Stomach (tissue), 9 donors: ENCODE measurements around the gene TMEM42. TPM values are rescaled to one million over a fixed set of nuclear protein-coding genes. Genes with fewer than 3 reads are reported as not detected.
A peak's percentile ranks its signal among the peaks of the same experiment; 100 is the strongest.

Experiments used
- DNase-seq, 2 donors: peaks; one replicate each; pipeline versions ENCODE4 v3.0.0 to v3.0.0-alpha.2; 2013 to 2019
- H3K27ac ChIP-seq, 5 donors: fragments of 200-600 bp in 4 of 5; sonication (generic) in 4 of 5; one replicate each; pipeline ENCODE4 v1.5.1; 2013 to 2019; ENCODE audit warnings: mild to moderate bottlenecking in 1 of 5, moderate library complexity in 1 of 5
- H3K27me3 ChIP-seq, 3 donors: fragments of 200-600 bp; sonication (generic); one replicate each; pipeline ENCODE4 v1.5.1; 2017 to 2019; ENCODE audit warnings: mixed run types in 1 of 3
- H3K36me3 ChIP-seq, 4 donors: fragments of 200-600 bp; sonication (generic); 1 replicate in 3 of 4; 2 replicates in 1 of 4; pipeline ENCODE4 v1.5.1; 2016 to 2019
- H3K4me1 ChIP-seq, 4 donors: fragments of 200-600 bp; sonication (generic); one replicate each; pipeline ENCODE4 v1.5.1; 2016 to 2019
- H3K4me3 ChIP-seq, 4 donors: fragments of 200-600 bp; sonication (generic) in 3 of 4; one replicate each; pipeline ENCODE4 v1.5.1; 2016 to 2019; ENCODE audit warnings: mild to moderate bottlenecking in 1 of 4
- H3K9me3 ChIP-seq, 4 donors: fragments of 200-600 bp; sonication (generic); one replicate each; pipeline ENCODE4 v1.5.1; 2016 to 2019
- EP300 ChIP-seq: sonication (generic); formaldehyde crosslinking; IDR thresholded peaks from one replicate; pipeline ENCODE4 v1.6.1; 2017; ENCODE audit warnings: antibody characterized with exemption
- POLR2A ChIP-seq, 4 donors: fragments of 450-650 bp; IDR thresholded peaks; one replicate each; pipeline ENCODE4 v1.6.1; 2016; ENCODE audit warnings: antibody characterized with exemption in 4 of 4, control low read depth in 2 of 4, mild to moderate bottlenecking in 1 of 4, moderate library complexity in 1 of 4
- POLR2AphosphoS5 ChIP-seq, 3 donors: sonication (generic); formaldehyde crosslinking; IDR thresholded peaks; one replicate each; pipeline ENCODE4 v1.6.1; 2016; ENCODE audit warnings: antibody characterized with exemption in 3 of 3
- WGBS, 5 donors: extraction: QIAGEN DNeasy Blood & Tissue Kit in 3 of 5; methylation state at CpG; one replicate each; pipeline versions ENCODE4 v1.1.5 to v1.1.7; 2013 to 2018; 5-methylcytosine and 5-hydroxymethylcytosine counted together
- intact Hi-C: fragments of 100-400 bp; cut with DNase I; formaldehyde crosslinking; loops from one replicate; pipeline ENCODE4 v1.15.1; 2023; ENCODE audit warnings: low total_unique reads
- polyA plus RNA-seq, 3 donors: library from polyadenylated mRNA; stranded (reverse); fragments of 200-250 nt; gene quantifications; one replicate each; pipeline ENCODE4 v1.2.3, GENCODE V29; 2013
- total RNA-seq, 5 donors: library from RNA; depleted of rRNA; stranded (reverse); fragments of >200 nt; gene quantifications; one replicate each; pipeline versions ENCODE4 v1.1.0 to v1.2.3, GENCODE V29; 2014 to 2016
- TF ChIP-seq, protein P1 (sequence below), 7 experiments: fragments of 450-650 bp in 4 of 7; fragments of 200-600 bp in 3 of 7; sonication (generic) in 3 of 7; IDR thresholded peaks; one replicate each; pipeline ENCODE4 v1.5.1; 2016 to 2019; ENCODE audit warnings: antibody characterized with exemption in 7 of 7, control low read depth in 2 of 7, mild to moderate bottlenecking in 1 of 7
- donor health status: healthy with polysubstance abuse.
- donor health status: Bipolar disorder and iron deficiency.
- donor health status: healthy.

The TMEM42 gene
- total and polyA plus RNA-seq, 8 donors, result 7.2 to 21.4 (median 17.2) TPM

DNA sequence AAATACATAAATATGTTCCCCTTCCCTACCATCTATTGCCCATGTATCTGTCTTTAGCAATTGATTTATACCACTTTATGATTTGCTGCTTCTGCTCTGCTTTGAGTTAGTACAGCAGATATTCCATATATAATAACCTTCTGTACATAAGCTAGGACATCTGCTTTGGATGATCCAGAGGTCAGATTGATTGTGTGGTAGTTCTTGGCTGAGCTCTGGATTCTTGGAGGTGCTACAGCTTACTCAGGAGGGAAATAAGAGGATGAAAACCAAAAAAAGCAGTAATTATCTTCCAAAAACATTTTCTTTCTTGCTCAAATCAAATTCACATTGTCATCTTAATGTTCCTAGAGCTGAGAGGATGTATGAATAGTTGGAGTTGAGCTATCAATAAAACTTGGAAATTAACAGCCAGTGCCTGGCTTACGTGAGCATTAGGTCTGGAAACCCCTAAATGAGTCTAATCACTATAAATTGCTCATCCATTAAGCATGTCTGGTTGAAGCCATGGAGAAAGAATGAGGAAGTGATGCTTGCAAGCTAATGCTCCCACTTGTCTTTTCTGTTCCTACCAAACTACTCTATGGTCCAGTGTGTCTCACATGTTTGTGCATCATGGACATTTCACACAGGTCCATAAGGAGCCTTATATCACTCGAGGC, 36.3 kb upstream of the TMEM42 start:
- Histone ChIP-seq H3K36me3 (peaks cover 0 to 5% (median 0%) of the 10 kb centered on the region in 4 donors), H3K4me3 (no peak overlapping the region), H3K9me3 (no peaks in the 10 kb centered on the region), H3K27ac (no peak overlapping the region), H3K4me1 (no peaks in the 10 kb centered on the region), H3K27me3 (no peaks in the 10 kb centered on the region)
- no peak for TF ChIP-seq POLR2AphosphoS5 (IDR thresholded peaks at IDR 0.05)
- no peak for TF ChIP-seq POLR2A (IDR thresholded peaks at IDR 0.05)
- TF ChIP-seq, protein P1, sequence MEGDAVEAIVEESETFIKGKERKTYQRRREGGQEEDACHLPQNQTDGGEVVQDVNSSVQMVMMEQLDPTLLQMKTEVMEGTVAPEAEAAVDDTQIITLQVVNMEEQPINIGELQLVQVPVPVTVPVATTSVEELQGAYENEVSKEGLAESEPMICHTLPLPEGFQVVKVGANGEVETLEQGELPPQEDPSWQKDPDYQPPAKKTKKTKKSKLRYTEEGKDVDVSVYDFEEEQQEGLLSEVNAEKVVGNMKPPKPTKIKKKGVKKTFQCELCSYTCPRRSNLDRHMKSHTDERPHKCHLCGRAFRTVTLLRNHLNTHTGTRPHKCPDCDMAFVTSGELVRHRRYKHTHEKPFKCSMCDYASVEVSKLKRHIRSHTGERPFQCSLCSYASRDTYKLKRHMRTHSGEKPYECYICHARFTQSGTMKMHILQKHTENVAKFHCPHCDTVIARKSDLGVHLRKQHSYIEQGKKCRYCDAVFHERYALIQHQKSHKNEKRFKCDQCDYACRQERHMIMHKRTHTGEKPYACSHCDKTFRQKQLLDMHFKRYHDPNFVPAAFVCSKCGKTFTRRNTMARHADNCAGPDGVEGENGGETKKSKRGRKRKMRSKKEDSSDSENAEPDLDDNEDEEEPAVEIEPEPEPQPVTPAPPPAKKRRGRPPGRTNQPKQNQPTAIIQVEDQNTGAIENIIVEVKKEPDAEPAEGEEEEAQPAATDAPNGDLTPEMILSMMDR (IDR thresholded peaks at IDR 0.05), result no peak
- TF ChIP-seq EP300, result no peak
- peak in 1 of 2 donors; percentile 32 for DNase-seq
- WGBS, 5 donors, result 87 to 93% (median 91%) methylated on average over 2 of the region's 2 CpGs
- intact Hi-C loops, result no loop called here

GRCh38 chr3:44827196-44827595, 34.5 kb upstream of the TMEM42 start:
- no peaks in the 10 kb centered on the region for H3K9me3 ChIP-seq
- DNase-seq, result no peak
- H3K27me3 ChIP-seq, result no peaks in the 10 kb centered on the region
- H3K27ac ChIP-seq, result no peak overlapping the region
- no peaks in the 10 kb centered on the region for H3K4me1 ChIP-seq
- H3K4me3 ChIP-seq, result no peak overlapping the region
- intact Hi-C loops, result no loop called here
- peaks cover 0 to 5% (median 0%) of the 10 kb centered on the region in 4 donors for H3K36me3 ChIP-seq
- TF ChIP-seq POLR2AphosphoS5 (IDR thresholded peaks at IDR 0.05), result no peak
- TF ChIP-seq, protein P1 (IDR thresholded peaks at IDR 0.05), result no peak
- TF ChIP-seq EP300, result no peak
- no peak for TF ChIP-seq POLR2A (IDR thresholded peaks at IDR 0.05)
- 92 to 94% (median 93%) methylated on average over 3 of the region's 3 CpGs for WGBS, 5 donors

DNA sequence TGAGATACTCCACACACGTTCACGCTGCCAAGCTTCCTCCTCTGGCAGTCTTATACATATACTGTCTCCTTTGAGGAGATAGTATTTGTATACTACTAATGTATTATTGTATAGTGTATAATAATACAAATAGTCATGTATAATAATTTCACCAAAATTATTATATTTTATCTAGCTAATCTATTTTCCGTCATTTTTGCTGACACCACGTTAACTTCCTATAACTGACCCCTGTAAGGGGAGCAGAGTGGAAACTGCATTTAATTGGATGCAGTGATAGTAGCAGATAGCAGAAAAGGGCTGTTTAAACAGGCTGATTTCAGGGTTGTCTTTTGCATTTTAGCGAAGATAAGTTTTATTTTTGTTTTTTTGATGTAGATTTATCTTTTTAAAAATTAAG, 30.5 kb upstream of the TMEM42 start:
- Histone ChIP-seq H3K9me3 (peaks cover 0 to 5% (median 2%) of the 10 kb centered on the region in 4 donors), H3K27ac (no peak overlapping the region), H3K4me3 (no peak overlapping the region), H3K4me1 (no peaks in the 10 kb centered on the region), H3K27me3 (no peaks in the 10 kb centered on the region), H3K36me3 (peaks cover 0 to 5% (median 0%) of the 10 kb centered on the region in 4 donors)
- intact Hi-C loops, result no loop called here
- no peak for DNase-seq
- 90 to 96% (median 95%) methylated on average over 5 of the region's 5 CpGs for WGBS, 5 donors
- TF ChIP-seq, protein P1 (IDR thresholded peaks at IDR 0.05), result no peak
- no peak for TF ChIP-seq EP300

DNA sequence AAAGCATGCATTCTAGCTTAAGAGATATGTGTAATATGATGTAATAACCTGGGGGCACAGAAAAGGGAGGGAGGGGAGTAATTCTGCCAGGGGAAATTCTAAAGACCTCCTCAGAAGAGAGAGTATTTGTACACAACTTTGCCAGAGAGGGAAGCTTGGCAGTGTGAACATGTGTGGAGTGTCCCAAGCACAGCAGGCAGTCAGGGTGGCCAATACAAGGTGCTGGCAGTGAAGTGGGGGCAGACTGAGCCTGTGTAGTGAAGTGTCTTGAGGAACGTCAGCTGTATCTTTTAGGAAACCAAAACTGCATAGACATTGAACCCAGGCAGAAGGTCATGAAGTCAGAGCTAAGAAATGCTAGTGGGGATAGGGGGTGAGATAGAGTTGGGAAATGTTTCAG, 29.7 kb upstream of the TMEM42 start:
- Histone ChIP-seq H3K27ac (no peak overlapping the region), H3K36me3 (peaks cover 0 to 5% (median 0%) of the 10 kb centered on the region in 4 donors), H3K4me3 (no peak overlapping the region), H3K4me1 (no peaks in the 10 kb centered on the region), H3K27me3 (no peaks in the 10 kb centered on the region), H3K9me3 (peaks cover 0 to 13% (median 6%) of the 10 kb centered on the region in 4 donors)
- 96 to 100% (median 100%) methylated on average over 1 of the region's 1 CpG for WGBS, 5 donors
- no peak for TF ChIP-seq POLR2A (IDR thresholded peaks at IDR 0.05)
- TF ChIP-seq POLR2AphosphoS5 (IDR thresholded peaks at IDR 0.05), result no peak
- TF ChIP-seq, protein P1 (IDR thresholded peaks at IDR 0.05), result no peak
- TF ChIP-seq EP300, result no peak
- intact Hi-C loops, result no loop called here
- DNase-seq, result no peak
